ENCODE measurements around the gene ZNF385B.

ZNF385B gene

DNA sequence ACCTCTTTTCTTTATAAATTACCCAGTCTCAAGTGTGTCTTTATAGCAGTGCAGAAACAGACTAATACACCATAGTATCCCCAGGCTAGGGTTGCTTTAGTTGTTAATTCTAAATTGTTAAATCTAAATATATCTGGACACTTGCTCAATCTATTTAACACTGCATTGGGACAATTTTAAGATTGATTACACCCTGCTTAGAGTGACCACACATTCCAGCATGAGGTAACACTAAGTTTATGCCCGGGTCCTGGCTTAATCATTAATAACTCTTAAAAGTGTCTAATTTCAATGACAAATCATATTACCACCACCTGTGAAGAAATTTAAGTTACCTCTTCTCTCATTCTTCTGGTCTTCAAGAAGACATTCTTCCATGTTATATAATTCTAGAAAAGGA, 131.4 kb downstream of the ZNF385B start:
- TF ChIP-seq TAF1 (IDR thresholded peaks at IDR 0.05; ENCODE audit: borderline replicate concordance, low read depth, low read length) (no peak), POLR2AphosphoS5 (IDR thresholded peaks at IDR 0.05; ENCODE audit: low read depth, low read length) (no peak), POLR2A (IDR thresholded peaks at IDR 0.05; ENCODE audit: low read depth, low read length) (no peak)
- DNase-seq (ENCODE audit: insufficient read length) (no peak), FAIRE-seq (no peak)

DNA sequence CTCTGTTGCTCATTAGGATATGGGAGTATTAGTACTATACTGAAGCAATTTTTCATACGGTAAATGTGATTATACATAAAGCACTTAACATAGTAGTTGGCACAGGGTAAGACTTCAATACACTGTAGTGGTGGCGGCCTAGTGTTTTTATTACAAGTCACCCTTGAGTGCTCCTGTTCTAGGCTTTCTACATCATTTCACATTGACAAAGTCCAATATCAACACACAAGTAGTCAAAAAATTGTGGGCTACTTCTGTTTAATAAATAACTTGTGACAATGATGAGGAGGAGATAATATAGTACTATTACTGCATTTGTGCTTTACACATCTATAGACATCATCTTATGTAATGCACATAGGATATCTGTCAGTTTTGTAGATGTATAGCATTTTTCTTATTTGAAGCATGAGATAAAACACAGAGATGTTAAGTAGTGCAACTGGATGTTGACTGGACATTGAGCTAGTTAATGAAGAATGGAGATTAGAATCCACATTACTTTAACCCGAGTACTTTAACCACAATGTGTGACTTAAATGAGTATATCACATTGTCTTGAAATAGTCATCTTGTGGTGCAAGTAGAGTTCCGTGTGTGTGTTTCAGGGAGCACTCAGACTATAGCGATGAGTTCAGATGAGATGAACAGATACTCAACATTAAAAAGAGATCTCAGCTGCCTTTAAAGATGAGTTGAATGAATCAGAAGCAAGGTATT, 134.8 kb downstream of the ZNF385B start:
- FAIRE-seq, result no peak
- no peak for DNase-seq (ENCODE audit: insufficient read length)
- TF ChIP-seq TAF1 (IDR thresholded peaks at IDR 0.05; ENCODE audit: borderline replicate concordance, low read depth, low read length) (no peak), POLR2A (IDR thresholded peaks at IDR 0.05; ENCODE audit: low read depth, low read length) (no peak), POLR2AphosphoS5 (IDR thresholded peaks at IDR 0.05; ENCODE audit: low read depth, low read length) (no peak)

DNA sequence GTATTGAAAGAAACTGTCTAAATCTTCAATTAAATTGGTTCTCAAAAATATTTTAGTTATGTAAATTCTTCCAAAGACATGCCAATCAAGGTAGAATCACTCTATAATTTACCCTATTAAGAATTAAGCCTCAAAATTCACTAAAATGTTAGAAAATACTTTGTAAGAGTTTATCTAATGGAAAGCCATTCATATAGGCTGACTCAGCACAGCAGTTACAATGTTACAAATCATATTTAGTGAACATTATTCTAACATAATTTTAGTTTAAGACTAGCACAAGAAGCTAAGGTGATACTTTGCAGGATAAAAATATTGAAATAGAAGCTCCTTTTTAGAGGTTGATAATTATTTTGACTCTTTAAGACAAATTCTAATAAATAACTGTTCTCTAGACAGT, 137.0 kb downstream of the ZNF385B start:
- FAIRE-seq, result no peak
- DNase-seq (ENCODE audit: insufficient read length), result no peak
- TF ChIP-seq POLR2AphosphoS5 (IDR thresholded peaks at IDR 0.05; ENCODE audit: low read depth, low read length), result no peak
- no peak for TF ChIP-seq TAF1 (IDR thresholded peaks at IDR 0.05; ENCODE audit: borderline replicate concordance, low read depth, low read length)
- TF ChIP-seq POLR2A (IDR thresholded peaks at IDR 0.05; ENCODE audit: low read depth, low read length), result no peak

DNA sequence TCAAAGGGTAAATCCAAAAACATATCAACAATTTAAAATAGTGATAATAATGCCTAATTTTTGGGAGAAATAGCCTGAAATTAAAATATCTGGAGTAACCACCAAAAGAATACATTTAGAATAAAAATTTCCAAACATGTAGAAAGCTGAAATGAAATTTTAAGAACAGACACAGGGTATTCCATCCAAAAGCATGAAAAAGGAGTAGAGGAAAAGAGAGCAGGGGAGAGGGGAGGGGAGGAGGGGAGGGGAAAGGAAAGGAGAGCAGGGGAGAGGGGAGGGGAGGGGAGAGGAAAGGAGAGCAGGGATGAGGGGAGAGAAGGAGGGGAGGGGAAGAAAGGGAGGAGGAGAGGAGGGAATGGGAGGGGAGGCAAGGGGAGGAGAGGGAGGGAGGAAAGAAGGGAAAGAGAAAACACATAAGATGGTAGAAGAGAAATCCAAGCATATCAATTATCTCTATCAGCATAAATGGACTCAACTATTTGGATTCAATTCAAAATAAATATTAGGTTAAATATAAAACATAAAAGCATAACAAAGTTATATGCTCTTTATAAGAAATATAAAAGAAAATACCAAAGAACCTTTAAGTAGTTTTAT, 141.1 kb downstream of the ZNF385B start:
- no peak for FAIRE-seq
- no peak for TF ChIP-seq POLR2AphosphoS5 (IDR thresholded peaks at IDR 0.05; ENCODE audit: low read depth, low read length)
- no peak for TF ChIP-seq POLR2A (IDR thresholded peaks at IDR 0.05; ENCODE audit: low read depth, low read length)
- no peak for TF ChIP-seq TAF1 (IDR thresholded peaks at IDR 0.05; ENCODE audit: borderline replicate concordance, low read depth, low read length)

DNA sequence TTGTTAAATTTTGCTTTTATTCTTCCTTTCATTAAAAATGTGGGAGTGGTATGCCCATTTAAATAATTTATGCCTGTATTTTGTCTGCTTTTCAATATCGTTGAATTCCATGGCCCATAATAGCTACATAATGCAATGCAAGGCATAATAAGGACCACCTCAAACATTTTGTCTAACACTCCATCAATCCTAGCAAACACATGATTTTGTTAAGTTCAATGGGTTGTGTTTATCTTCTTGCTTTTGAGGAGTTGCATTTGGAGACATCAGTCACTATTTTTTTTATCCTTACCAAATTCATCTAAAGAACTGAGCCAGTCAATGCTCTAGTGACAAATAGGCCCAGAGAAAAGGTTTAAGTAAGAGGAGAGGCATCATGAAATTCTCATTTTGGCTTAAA, 145.5 kb downstream of the ZNF385B start:
- no peak for DNase-seq (ENCODE audit: insufficient read length)
- no peak for FAIRE-seq
- TF ChIP-seq POLR2A (IDR thresholded peaks at IDR 0.05; ENCODE audit: low read depth, low read length) (no peak), POLR2AphosphoS5 (IDR thresholded peaks at IDR 0.05; ENCODE audit: low read depth, low read length) (no peak), TAF1 (IDR thresholded peaks at IDR 0.05; ENCODE audit: borderline replicate concordance, low read depth, low read length) (no peak)

More for the DNA sequence above, 141.1 kb downstream of the ZNF385B start:
- DNase-seq (ENCODE audit: insufficient read length), result no peak

DNA sequence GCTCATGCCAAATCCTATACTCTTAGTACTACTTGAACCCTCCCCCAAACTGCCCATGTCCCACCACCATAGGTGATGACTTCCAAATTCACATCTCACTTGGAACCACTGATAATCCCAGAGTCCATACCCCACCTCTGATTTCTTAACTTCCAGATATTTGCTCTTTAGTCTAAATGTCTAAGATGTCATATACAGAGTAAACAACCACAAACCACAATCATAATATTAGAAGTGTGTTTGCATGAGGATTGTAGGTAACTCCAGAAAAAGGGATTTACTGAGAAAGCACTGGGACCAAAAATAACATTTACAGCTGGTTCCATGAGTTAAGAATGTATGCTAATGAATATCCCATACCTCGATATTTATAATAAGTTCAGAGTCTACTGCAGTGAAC, 146.2 kb downstream of the ZNF385B start:
- FAIRE-seq (no peak), DNase-seq (ENCODE audit: insufficient read length) (no peak)
- no peak for TF ChIP-seq TAF1 (IDR thresholded peaks at IDR 0.05; ENCODE audit: borderline replicate concordance, low read depth, low read length)

DNA sequence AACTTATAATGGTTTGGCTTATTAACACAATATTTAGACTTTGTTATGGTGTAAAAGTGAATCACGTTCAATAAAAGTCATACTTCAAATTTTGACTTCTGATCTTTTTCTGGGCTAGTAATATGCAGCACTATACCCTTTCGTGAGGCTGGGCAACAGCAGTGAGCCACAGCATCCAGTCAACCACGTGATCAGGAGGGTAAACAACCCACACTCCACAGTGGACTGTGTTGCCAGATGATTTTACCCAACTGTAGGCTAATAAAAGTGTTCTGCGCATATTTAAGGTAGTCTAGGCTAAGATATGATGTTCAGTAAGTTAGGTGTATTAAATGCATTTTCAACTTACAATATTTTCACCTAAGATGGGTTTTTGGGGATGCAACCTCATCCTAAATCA, 148.6 kb downstream of the ZNF385B start:
- TF ChIP-seq TAF1 (IDR thresholded peaks at IDR 0.05; ENCODE audit: borderline replicate concordance, low read depth, low read length), result no peak
- TF ChIP-seq POLR2A (IDR thresholded peaks at IDR 0.05; ENCODE audit: low read depth, low read length), result no peak
- TF ChIP-seq POLR2AphosphoS5 (IDR thresholded peaks at IDR 0.05; ENCODE audit: low read depth, low read length), result no peak
- FAIRE-seq, result no peak

DNA sequence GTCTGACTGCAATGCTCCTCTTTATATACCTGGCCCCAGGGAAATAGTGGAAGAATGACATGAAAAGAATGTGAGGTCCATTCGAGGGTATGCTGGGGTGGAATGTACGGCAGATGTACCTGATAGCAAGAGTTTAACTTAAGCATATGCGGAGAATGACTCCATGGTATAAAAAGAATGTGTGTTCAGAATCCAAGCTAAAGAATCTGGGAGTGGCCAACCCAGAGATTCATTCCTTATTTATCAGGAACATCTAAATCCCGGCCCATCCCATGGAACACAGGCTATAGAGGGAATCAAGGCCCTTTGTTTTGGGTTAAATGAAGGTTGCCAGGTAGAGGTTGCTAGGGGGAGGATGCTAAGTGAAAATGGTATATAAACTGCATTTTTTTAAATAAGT, 150.0 kb downstream of the ZNF385B start:
- no peak for TF ChIP-seq POLR2A (IDR thresholded peaks at IDR 0.05; ENCODE audit: low read depth, low read length)
- no peak for TF ChIP-seq POLR2AphosphoS5 (IDR thresholded peaks at IDR 0.05; ENCODE audit: low read depth, low read length)
- no peak for TF ChIP-seq TAF1 (IDR thresholded peaks at IDR 0.05; ENCODE audit: borderline replicate concordance, low read depth, low read length)
- no peak for FAIRE-seq

More for the DNA sequence above, 148.6 kb downstream of the ZNF385B start:
- no peak for DNase-seq (ENCODE audit: insufficient read length)

DNA sequence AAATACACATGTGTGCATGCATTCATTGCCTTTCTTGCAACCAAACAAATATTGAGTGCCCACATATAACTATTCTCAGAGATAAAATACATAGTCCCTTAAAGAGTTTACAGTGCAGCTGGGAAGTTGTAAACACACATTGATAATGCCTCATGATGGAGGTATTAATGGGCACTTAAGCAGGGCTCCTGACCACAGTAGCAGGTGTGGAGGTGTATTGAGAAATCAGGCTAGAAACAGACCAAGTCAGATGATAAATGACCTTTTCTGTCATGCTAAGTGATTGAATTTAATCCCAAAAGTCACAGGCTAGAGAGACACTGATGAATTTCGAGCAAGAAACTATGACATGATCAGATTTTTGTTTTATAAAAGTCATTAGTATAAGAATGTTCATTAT, 157.7 kb downstream of the ZNF385B start:
- TF ChIP-seq POLR2AphosphoS5 (IDR thresholded peaks at IDR 0.05; ENCODE audit: low read depth, low read length), result no peak
- TF ChIP-seq POLR2A (IDR thresholded peaks at IDR 0.05; ENCODE audit: low read depth, low read length), result no peak
- no peak for TF ChIP-seq TAF1 (IDR thresholded peaks at IDR 0.05; ENCODE audit: borderline replicate concordance, low read depth, low read length)
- FAIRE-seq, result no peak
- DNase-seq (ENCODE audit: insufficient read length), result no peak

More for the DNA sequence above, 150.0 kb downstream of the ZNF385B start:
- DNase-seq (ENCODE audit: insufficient read length), result no peak

DNA sequence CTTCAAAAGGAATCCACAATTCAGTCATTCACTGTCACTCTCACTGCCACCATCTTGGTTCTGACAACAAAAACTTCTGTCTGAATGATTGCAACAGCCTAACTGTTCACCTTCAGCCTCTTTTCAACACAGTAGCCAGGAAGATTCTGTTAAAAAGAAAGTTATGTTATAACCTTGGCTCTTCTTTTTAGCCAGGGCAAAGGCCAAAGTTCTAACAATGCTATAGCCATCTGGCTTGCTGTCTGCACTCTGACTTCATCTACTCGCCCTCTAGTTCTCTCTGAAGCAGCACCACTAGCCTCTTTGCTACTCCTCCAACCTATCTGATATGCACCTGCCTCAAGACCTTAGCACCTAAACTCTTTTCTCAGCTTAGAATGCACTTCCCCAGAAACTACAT, 158.5 kb downstream of the ZNF385B start:
- TF ChIP-seq POLR2A (IDR thresholded peaks at IDR 0.05; ENCODE audit: low read depth, low read length), result no peak
- no peak for TF ChIP-seq POLR2AphosphoS5 (IDR thresholded peaks at IDR 0.05; ENCODE audit: low read depth, low read length)
- TF ChIP-seq TAF1 (IDR thresholded peaks at IDR 0.05; ENCODE audit: borderline replicate concordance, low read depth, low read length), result no peak
- no peak for FAIRE-seq
- DNase-seq (ENCODE audit: insufficient read length), result no peak

DNA sequence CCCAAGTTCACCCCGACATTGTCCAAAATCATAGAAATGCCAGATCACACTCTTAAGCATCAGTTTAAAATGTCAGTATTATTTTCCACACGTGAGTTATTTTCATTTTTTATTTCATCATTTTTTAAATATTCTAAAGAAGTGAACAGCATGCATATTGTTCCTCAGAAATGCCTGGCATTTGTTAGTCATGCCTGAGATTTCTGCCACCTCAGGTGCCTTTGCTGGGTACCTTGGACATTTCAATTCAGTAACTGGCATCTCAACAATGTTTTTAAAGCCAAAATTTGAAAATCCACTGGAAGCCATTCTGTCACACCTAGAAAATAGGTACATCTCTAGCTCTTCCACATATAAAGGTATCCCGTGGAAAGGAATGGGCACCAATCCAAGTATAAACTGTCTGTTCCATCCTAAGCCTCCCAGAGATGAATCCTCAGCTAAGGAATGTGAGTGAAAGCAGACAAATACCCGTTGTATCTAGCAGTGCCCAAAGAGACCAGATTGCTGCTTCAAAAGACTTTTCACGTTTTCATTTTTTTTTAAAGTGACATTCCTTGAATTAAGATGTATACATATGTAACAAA, 159.8 kb downstream of the ZNF385B start:
- DNase-seq (ENCODE audit: insufficient read length), result no peak
- FAIRE-seq, result no peak
- TF ChIP-seq POLR2A (IDR thresholded peaks at IDR 0.05; ENCODE audit: low read depth, low read length) (no peak), TAF1 (IDR thresholded peaks at IDR 0.05; ENCODE audit: borderline replicate concordance, low read depth, low read length) (no peak), POLR2AphosphoS5 (IDR thresholded peaks at IDR 0.05; ENCODE audit: low read depth, low read length) (no peak)

DNA sequence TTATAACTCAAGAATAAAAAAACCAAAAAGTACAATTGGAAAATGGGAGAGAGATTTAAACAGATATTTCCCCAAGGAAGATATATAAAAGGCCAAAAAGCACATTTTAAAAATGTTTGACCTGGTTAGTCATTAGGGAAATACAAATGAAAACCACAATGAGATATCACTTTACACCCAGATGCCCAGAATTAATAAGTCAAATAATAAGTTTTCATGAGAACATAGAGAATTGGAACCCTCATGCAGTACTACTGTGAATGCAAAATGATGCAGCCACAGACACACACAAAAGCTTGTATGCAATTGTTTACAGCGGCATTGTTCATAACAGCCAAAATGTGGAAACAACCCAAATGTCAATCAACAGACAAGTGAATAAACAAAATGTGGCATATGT, 165.9 kb downstream of the ZNF385B start:
- DNase-seq (ENCODE audit: insufficient read length) (no peak), FAIRE-seq (no peak)
- TF ChIP-seq TAF1 (IDR thresholded peaks at IDR 0.05; ENCODE audit: borderline replicate concordance, low read depth, low read length), result no peak
- no peak for TF ChIP-seq POLR2AphosphoS5 (IDR thresholded peaks at IDR 0.05; ENCODE audit: low read depth, low read length)
- no peak for TF ChIP-seq POLR2A (IDR thresholded peaks at IDR 0.05; ENCODE audit: low read depth, low read length)
